Measurements from ENCODE around the gene MSH5. TPM values are rescaled to one million over a fixed set of nuclear protein-coding genes. Genes with fewer than 3 reads are reported as not detected.

The MSH5 gene
- total RNA-seq, 1 experiment from 2014 or later, result 38.1 TPM

DNA sequence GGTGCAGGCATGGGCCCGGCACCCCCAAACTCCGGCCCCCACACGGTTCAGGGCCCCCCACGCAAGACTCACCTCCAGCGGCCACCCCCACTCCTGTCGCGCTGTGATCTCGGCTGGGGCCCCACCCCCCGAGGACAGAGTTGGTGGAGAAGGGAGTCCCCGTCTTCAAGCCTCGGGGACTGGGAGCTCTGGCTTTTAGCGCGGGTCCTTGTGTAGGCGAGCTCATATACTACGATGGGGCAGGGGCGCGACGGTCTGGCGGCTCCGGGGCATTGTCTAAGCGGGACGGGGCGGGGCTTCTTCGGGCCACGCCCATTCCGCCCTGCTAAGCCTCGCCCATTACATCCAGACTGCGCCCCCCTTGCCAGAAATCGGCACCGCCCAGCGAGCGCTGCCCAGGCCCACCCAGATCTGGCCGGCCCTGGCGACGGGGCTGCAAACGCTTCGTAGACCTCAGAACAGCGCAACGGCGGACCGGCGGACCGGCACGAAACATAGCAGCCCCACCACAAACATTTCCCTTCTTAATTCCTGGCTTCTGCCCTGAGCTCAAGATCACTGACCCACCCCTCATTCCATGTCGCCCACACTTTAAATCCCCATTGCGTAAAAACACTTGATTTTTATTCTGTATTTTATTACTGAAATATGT lies 9.7 kb upstream of the MSH5 start:
- ChIA-PET CTCF (interaction anchor here (0.8 to 1.5 kb wide), 4 partner anchors 9 to 212 kb away, joined by 3 to 4 read pairs (median 3); no protein-coding TSS in a partner anchor), POLR2A (interaction anchor here (0.5 to 1.9 kb wide), 8 partner anchors 10 to 598 kb away, joined by 3 to 7 read pairs (median 4); partner anchors contain the start of genes BAG6, HSPA1A, HSPA1L and MSH5)
- H3K27me3 ChIP-seq (ENCODE audit: control insufficient read depth, insufficient read depth, low read length), result no peaks in the 10 kb centered on the region
- H3K4me3 ChIP-seq (ENCODE audit: low read depth in 2 of 2, low read length in 2 of 2), result peak overlapping the region; percentile 83 to 85
- H3K36me3 ChIP-seq (ENCODE audit: control insufficient read depth, insufficient read depth, low read length), result peaks cover 21% of the 10 kb centered on the region
- intact Hi-C loops (cut with micrococcal nuclease; ENCODE audit: unreplicated experiment) (loop anchor here (10.0 kb wide), 1 partner anchor 105 kb away; no protein-coding TSS in a partner anchor), in situ Hi-C loops (cut with HindIII; ENCODE audit: low pct_unique_long_range_greater_than_20kb, low sequenced_read_pairs) (no loop called here)
- peaks cover 38% of the 10 kb centered on the region for H3K4me1 ChIP-seq (ENCODE audit: control insufficient read depth, insufficient read depth, low read length)
- BruUV-seq (replicated peaks), result no TSS peak
- peak overlapping the region; percentile 91 for H3K27ac ChIP-seq (ENCODE audit: low read length)
- peak; percentile 88 for ATAC-seq
- H3K9me3 ChIP-seq (ENCODE audit: control insufficient read depth, insufficient read depth, low read depth, low read length), result no peaks in the 10 kb centered on the region
- DNase-seq (ENCODE audit: low read depth, low spot score), result no peak
- peak; percentile 99 for TF ChIP-seq POLR2AphosphoS5 (IDR thresholded peaks at IDR 0.05; ENCODE audit: low read depth, low read length)
- peak; percentile 86 for TF ChIP-seq SIN3A (IDR thresholded peaks at IDR 0.05; ENCODE audit: borderline replicate concordance, insufficient read depth, low read depth, low read length)
- no peak; the same call in 1 of the 2 replicates for TF ChIP-seq TCF7L2 (IDR thresholded peaks at IDR 0.05; ENCODE audit: low read depth, low read length)
- TF ChIP-seq, protein P1, sequence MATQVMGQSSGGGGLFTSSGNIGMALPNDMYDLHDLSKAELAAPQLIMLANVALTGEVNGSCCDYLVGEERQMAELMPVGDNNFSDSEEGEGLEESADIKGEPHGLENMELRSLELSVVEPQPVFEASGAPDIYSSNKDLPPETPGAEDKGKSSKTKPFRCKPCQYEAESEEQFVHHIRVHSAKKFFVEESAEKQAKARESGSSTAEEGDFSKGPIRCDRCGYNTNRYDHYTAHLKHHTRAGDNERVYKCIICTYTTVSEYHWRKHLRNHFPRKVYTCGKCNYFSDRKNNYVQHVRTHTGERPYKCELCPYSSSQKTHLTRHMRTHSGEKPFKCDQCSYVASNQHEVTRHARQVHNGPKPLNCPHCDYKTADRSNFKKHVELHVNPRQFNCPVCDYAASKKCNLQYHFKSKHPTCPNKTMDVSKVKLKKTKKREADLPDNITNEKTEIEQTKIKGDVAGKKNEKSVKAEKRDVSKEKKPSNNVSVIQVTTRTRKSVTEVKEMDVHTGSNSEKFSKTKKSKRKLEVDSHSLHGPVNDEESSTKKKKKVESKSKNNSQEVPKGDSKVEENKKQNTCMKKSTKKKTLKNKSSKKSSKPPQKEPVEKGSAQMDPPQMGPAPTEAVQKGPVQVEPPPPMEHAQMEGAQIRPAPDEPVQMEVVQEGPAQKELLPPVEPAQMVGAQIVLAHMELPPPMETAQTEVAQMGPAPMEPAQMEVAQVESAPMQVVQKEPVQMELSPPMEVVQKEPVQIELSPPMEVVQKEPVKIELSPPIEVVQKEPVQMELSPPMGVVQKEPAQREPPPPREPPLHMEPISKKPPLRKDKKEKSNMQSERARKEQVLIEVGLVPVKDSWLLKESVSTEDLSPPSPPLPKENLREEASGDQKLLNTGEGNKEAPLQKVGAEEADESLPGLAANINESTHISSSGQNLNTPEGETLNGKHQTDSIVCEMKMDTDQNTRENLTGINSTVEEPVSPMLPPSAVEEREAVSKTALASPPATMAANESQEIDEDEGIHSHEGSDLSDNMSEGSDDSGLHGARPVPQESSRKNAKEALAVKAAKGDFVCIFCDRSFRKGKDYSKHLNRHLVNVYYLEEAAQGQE (IDR thresholded peaks at IDR 0.05; ENCODE audit: insufficient read depth in 1 of 2, low read depth in 2 of 2, low read length in 1 of 2), result no peak

DNA sequence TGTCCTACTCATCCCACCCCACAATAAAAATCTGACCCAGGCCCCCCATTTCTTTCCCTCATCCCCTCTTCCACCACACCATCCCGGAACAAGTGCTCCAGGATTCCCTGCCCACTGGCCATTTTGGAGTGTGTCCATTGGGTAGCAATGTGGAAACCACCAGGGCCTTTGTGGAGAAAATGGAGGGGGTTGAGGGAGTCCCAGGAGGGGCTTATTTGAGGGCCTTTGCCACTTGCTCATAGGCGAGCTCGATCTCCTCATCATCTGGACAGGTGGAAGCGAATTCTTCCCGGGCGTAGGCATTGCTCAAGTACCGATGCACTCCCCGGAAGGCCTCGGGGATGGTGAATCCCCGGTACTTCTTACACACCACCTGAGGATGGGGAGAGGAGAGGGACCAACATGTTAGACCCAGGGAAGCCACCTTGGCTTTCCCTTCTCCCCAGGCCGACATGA lies 9.1 kb upstream of the MSH5 start:
- Histone ChIP-seq H3K4me1 (ENCODE audit: control insufficient read depth, insufficient read depth, low read length) (peaks cover 38% of the 10 kb centered on the region), H3K9me3 (ENCODE audit: control insufficient read depth, insufficient read depth, low read depth, low read length) (no peaks in the 10 kb centered on the region), H3K27me3 (ENCODE audit: control insufficient read depth, insufficient read depth, low read length) (no peaks in the 10 kb centered on the region), H3K4me3 (ENCODE audit: low read depth in 2 of 2, low read length in 2 of 2) (peak overlapping the region; percentile 83 to 85), H3K36me3 (ENCODE audit: control insufficient read depth, insufficient read depth, low read length) (peaks cover 22% of the 10 kb centered on the region), H3K27ac (ENCODE audit: low read length) (peak overlapping the region; percentile 91)
- CTCF ChIA-PET, result interaction anchor here (0.7 to 1.5 kb wide), 4 partner anchors 8 to 42 kb away, joined by 3 read pairs; no protein-coding TSS in a partner anchor
- POLR2A ChIA-PET, result interaction anchor here (1.0 to 1.9 kb wide), 2 partner anchors 9 to 78 kb away, joined by 3 to 5 read pairs; partner anchors contain the start of genes BAG6 and MSH5
- no TSS peak for BruUV-seq (replicated peaks)
- TF ChIP-seq, protein P2, sequence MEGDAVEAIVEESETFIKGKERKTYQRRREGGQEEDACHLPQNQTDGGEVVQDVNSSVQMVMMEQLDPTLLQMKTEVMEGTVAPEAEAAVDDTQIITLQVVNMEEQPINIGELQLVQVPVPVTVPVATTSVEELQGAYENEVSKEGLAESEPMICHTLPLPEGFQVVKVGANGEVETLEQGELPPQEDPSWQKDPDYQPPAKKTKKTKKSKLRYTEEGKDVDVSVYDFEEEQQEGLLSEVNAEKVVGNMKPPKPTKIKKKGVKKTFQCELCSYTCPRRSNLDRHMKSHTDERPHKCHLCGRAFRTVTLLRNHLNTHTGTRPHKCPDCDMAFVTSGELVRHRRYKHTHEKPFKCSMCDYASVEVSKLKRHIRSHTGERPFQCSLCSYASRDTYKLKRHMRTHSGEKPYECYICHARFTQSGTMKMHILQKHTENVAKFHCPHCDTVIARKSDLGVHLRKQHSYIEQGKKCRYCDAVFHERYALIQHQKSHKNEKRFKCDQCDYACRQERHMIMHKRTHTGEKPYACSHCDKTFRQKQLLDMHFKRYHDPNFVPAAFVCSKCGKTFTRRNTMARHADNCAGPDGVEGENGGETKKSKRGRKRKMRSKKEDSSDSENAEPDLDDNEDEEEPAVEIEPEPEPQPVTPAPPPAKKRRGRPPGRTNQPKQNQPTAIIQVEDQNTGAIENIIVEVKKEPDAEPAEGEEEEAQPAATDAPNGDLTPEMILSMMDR (IDR thresholded peaks at IDR 0.05), result no peak
- no peak for TF ChIP-seq POLR2AphosphoS5 (IDR thresholded peaks at IDR 0.05; ENCODE audit: low read depth, low read length)
- no peak for TF ChIP-seq TCF7L2 (IDR thresholded peaks at IDR 0.05; ENCODE audit: low read depth, low read length)
- TF ChIP-seq, protein P1 (IDR thresholded peaks at IDR 0.05; ENCODE audit: insufficient read depth in 1 of 2, low read depth in 2 of 2, low read length in 1 of 2), result no peak
- no peak for TF ChIP-seq SIN3A (IDR thresholded peaks at IDR 0.05; ENCODE audit: borderline replicate concordance, insufficient read depth, low read depth, low read length)
- DNase-seq (ENCODE audit: low read depth, low spot score) (no peak), ATAC-seq (peak; percentile 13; the same call in 1 of the 2 replicates)
- in situ Hi-C loops (cut with HindIII; ENCODE audit: low pct_unique_long_range_greater_than_20kb, low sequenced_read_pairs), result no loop called here
- intact Hi-C loops (cut with micrococcal nuclease; ENCODE audit: unreplicated experiment), result loop anchor here (10.0 kb wide), 1 partner anchor 104 kb away; no protein-coding TSS in a partner anchor

All from Panc1 (cell line).